ENCODE results near the gene TSPO.

Gene TSPO

DNA sequence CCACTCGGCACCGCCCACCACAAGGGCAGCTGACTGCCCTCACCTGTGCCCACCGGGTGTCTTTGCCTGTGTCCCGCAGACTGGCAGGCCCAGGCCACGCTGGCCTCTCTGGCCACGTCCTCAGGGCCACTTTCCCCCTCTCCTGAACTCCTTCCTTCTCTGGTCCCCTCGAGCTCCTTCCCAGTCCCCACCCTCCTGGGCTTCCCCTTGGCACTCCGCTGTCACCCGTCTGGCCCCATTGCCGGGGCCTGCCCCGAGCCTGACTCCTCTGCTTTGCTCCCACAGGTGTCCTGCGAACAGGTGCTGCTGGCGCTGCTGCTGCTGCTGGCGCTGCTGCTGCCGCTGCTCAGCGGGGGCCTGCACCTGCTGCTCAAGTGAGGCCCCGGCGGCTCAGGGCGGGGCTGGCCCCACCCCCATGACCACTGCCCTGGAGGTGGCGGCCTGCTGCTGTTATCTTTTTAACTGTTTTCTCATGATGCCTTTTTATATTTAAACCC lies 22.4 kb upstream of the TSPO start:
- H3K36me3 ChIP-seq, result peaks cover 31% of the 10 kb centered on the region
- no peaks in the 10 kb centered on the region for H3K9me3 ChIP-seq
- no peaks in the 10 kb centered on the region for H3K27me3 ChIP-seq
- peaks cover 12 to 21% of the 10 kb centered on the region in 2 experiments for H3K4me1 ChIP-seq (ENCODE audit: control insufficient read depth in 1 of 2, insufficient read depth in 1 of 2, low read depth in 1 of 2, low read length in 1 of 2)
- no peak for TF ChIP-seq CTCF (IDR thresholded peaks at IDR 0.05)
- no peak overlapping the region for H3K4me3 ChIP-seq (ENCODE audit: low read depth in 1 of 2, low read length in 1 of 2)
- no peak overlapping the region for H3K27ac ChIP-seq

GRCh38 chr22:43129426-43130425 lies 21.6 kb upstream of the TSPO start:
- TF ChIP-seq CTCF (IDR thresholded peaks at IDR 0.05), result no peak
- H3K36me3 ChIP-seq, result peaks cover 25% of the 10 kb centered on the region
- no peaks in the 10 kb centered on the region for H3K9me3 ChIP-seq
- H3K4me3 ChIP-seq (ENCODE audit: low read depth in 1 of 2, low read length in 1 of 2), result no peak overlapping the region
- H3K27ac ChIP-seq, result no peak overlapping the region
- no peaks in the 10 kb centered on the region for H3K27me3 ChIP-seq
- H3K4me1 ChIP-seq (ENCODE audit: control insufficient read depth in 1 of 2, insufficient read depth in 1 of 2, low read depth in 1 of 2, low read length in 1 of 2), result peaks cover 12 to 21% of the 10 kb centered on the region in 2 experiments

- Histone ChIP-seq H3K4me1 (ENCODE audit: control insufficient read depth in 1 of 2, insufficient read depth in 1 of 2, low read depth in 1 of 2, low read length in 1 of 2) (peaks cover 23 to 33% of the 10 kb centered on the region in 2 experiments), H3K27me3 (no peaks in the 10 kb centered on the region), H3K4me3 (ENCODE audit: low read depth in 1 of 2, low read length in 1 of 2) (no peak overlapping the region), H3K9me3 (no peaks in the 10 kb centered on the region), H3K27ac (no peak overlapping the region), H3K36me3 (peaks cover 25% of the 10 kb centered on the region)
- TF ChIP-seq CTCF (IDR thresholded peaks at IDR 0.05), result no peak
Observed at GRCh38 chr22:43131773-43132501, 19.4 kb upstream of the TSPO start.

- TF ChIP-seq CTCF (IDR thresholded peaks at IDR 0.05), result no peak
- H3K36me3 ChIP-seq, result peaks cover 25% of the 10 kb centered on the region
- no peak overlapping the region for H3K27ac ChIP-seq
- H3K4me3 ChIP-seq (ENCODE audit: low read depth in 1 of 2, low read length in 1 of 2), result no peak overlapping the region
- H3K4me1 ChIP-seq (ENCODE audit: control insufficient read depth in 1 of 2, insufficient read depth in 1 of 2, low read depth in 1 of 2, low read length in 1 of 2), result peaks cover 32 to 41% of the 10 kb centered on the region in 2 experiments
- H3K27me3 ChIP-seq, result no peaks in the 10 kb centered on the region
- no peaks in the 10 kb centered on the region for H3K9me3 ChIP-seq
Observed at GRCh38 chr22:43133401-43133800, 18.0 kb upstream of the TSPO start.

- H3K4me3 ChIP-seq (ENCODE audit: low read depth in 1 of 2, low read length in 1 of 2), result no peak overlapping the region
- no peaks in the 10 kb centered on the region for H3K27me3 ChIP-seq
- no peaks in the 10 kb centered on the region for H3K9me3 ChIP-seq
- H3K4me1 ChIP-seq (ENCODE audit: control insufficient read depth in 1 of 2, insufficient read depth in 1 of 2, low read depth in 1 of 2, low read length in 1 of 2), result peaks cover 24 to 34% of the 10 kb centered on the region in 2 experiments
- TF ChIP-seq CTCF (IDR thresholded peaks at IDR 0.05), result no peak
- H3K27ac ChIP-seq, result no peak overlapping the region
- H3K36me3 ChIP-seq, result peaks cover 25% of the 10 kb centered on the region
Observed at GRCh38 chr22:43134553-43134952, 16.8 kb upstream of the TSPO start.

Measured in neutrophil (primary cell).